HepG2 (cell line): Measurements from ENCODE around the gene LARP1. TPM values are rescaled to one million over a fixed set of nuclear protein-coding genes. Genes with fewer than 3 reads are reported as not detected.

Experiments used
- ATAC-seq: fragments of 200-7000 bp; cut with Tn5 transposase; 3 replicates; pipeline ENCODE4 v1.9.1; 2020; ENCODE audit warnings: mild to moderate bottlenecking, moderate library complexity
- BruUV-seq: library from RNA; stranded (reverse); fragments of 400-500 nt; replicated peaks from 2 replicates; lab custom pipeline; 2021; lab: Mats Ljungman, UMichigan
- CTCF ChIA-PET: fragments of 300-600 bp; formaldehyde crosslinking; extraction: SDS; loops from one replicate; lab custom pipeline; 2021; ENCODE audit warnings: low total read pairs, inconsistent platforms, low intra/inter-chr PET ratio; lab: Yijun Ruan, JAX
- POLR2A ChIA-PET: fragments of 350-600 bp; sonication (Branson Sonifier 250); formaldehyde crosslinking; loops from one replicate; lab custom pipeline; 2020; ENCODE audit warnings: antibody characterized with exemption, inconsistent platforms; lab: Yijun Ruan, JAX
- DNase-seq: peaks from one replicate; pipeline ENCODE4 v3.0.0-alpha.2; 2015; ENCODE audit warnings: low spot score
- FAIRE-seq: peaks from 3 replicates; lab custom pipeline; 2011; peaks lifted over from hg19 to GRCh38; lab: Jason Lieb, UNC
- H2AFZ ChIP-seq: one replicate; pipeline ENCODE4 v1.6.1; 2011; ENCODE audit warnings: low read length, inconsistent platforms
- H3K27ac ChIP-seq: fragments of 300-600 bp; 3 replicates; pipeline ENCODE4 v1.8.0; 2011; ENCODE audit warnings: mixed run types, mild to moderate bottlenecking, mixed read lengths, low read length, inconsistent platforms; ENCODE audit not compliant: insufficient read depth; ENCODE audit errors: extremely low read length
- H3K27me3 ChIP-seq, 2 experiments: fragments of 200-600 bp in 1 of 2; 2 replicates in 1 of 2; 3 replicates in 1 of 2; pipeline versions ENCODE4 v1.6.0 to v1.8.0; 2011; ENCODE audit warnings: low read length in 2 of 2, mild to moderate bottlenecking in 2 of 2, moderate library complexity in 2 of 2, inconsistent platforms in 1 of 2; ENCODE audit not compliant: insufficient read depth in 2 of 2, control insufficient read depth in 1 of 2
- H3K36me3 ChIP-seq, 2 experiments: fragments of 200-600 bp in 1 of 2; replicated peaks in 1 of 2; 2 replicates in 1 of 2; 3 replicates in 1 of 2; pipeline versions ENCODE4 v1.5.1 to v1.8.0; 2011; ENCODE audit warnings: low read length in 2 of 2, inconsistent platforms in 1 of 2; ENCODE audit not compliant: insufficient read depth in 2 of 2, control insufficient read depth in 1 of 2
- H3K4me1 ChIP-seq: 2 replicates; pipeline ENCODE4 v1.5.1; 2012; ENCODE audit warnings: low read length, inconsistent platforms; ENCODE audit not compliant: insufficient read depth
- H3K4me2 ChIP-seq: 2 replicates; pipeline ENCODE4 v1.6.0; 2011; ENCODE audit warnings: low read depth, low read length, inconsistent platforms
- H3K4me3 ChIP-seq, 3 experiments: fragments of 200-600 bp in 1 of 3; sonication (generic), shearing (Covaris generic) in 1 of 3; replicated peaks in 1 of 3; 2 replicates each; pipeline ENCODE4 v1.5.1; 2011 to 2016; ENCODE audit warnings: low read length in 3 of 3, inconsistent platforms in 2 of 3, low read depth in 2 of 3, mild to moderate bottlenecking in 2 of 3, control low read depth in 1 of 3, mixed read lengths in 1 of 3; ENCODE audit not compliant: insufficient read depth in 1 of 3
- H3K79me2 ChIP-seq: one replicate; pipeline ENCODE4 v1.6.1; 2011; ENCODE audit warnings: low read length, inconsistent platforms; ENCODE audit not compliant: insufficient read depth
- H3K9ac ChIP-seq: 2 replicates; pipeline ENCODE4 v1.6.0; 2011; ENCODE audit warnings: mild to moderate bottlenecking, low read depth, low read length, inconsistent platforms; ENCODE audit not compliant: insufficient read depth
- H3K9me3 ChIP-seq: 2 replicates; pipeline ENCODE4 v1.5.1; 2012; ENCODE audit warnings: mild to moderate bottlenecking, low read length
- H4K20me1 ChIP-seq: 2 replicates; pipeline ENCODE4 v1.6.0; 2011; ENCODE audit warnings: inconsistent platforms, mild to moderate bottlenecking, low read length, moderate library complexity; ENCODE audit not compliant: insufficient read depth
- ATF1 ChIP-seq: IDR thresholded peaks from 2 replicates; pipeline ENCODE4 v1.6.1; 2016; ENCODE audit warnings: mild to moderate bottlenecking, control low read depth
- JARID2 ChIP-seq: sonication (generic); formaldehyde crosslinking; IDR thresholded peaks from 2 replicates; pipeline ENCODE4 v1.8.1; 2023; ENCODE audit warnings: missing genetic modification reagents, inconsistent platforms; ENCODE audit not compliant: insufficient replicate concordance
- MIER2 ChIP-seq: IDR thresholded peaks from 2 replicates; pipeline ENCODE4 v1.6.1; 2016; ENCODE audit warnings: missing biosample characterization, missing genetic modification reagents
- PHF5A ChIP-seq: IDR thresholded peaks from one replicate; pipeline ENCODE4 v1.6.1; 2018; ENCODE audit warnings: low read depth, missing genetic modification reagents; ENCODE audit not compliant: unreplicated experiment
- SAP130 ChIP-seq: IDR thresholded peaks from 2 replicates; pipeline ENCODE4 v1.6.1; 2016; ENCODE audit warnings: low read depth
- SIX1 ChIP-seq: sonication (generic); formaldehyde crosslinking; IDR thresholded peaks from 2 replicates; pipeline ENCODE4 v1.4.0; 2020; ENCODE audit warnings: missing genetic modification reagents, borderline replicate concordance
- SMAD9 ChIP-seq: sonication (generic); formaldehyde crosslinking; IDR thresholded peaks from 2 replicates; pipeline ENCODE4 v1.5.1; 2020; ENCODE audit warnings: mild to moderate bottlenecking, missing genetic modification reagents
- ZBTB37 ChIP-seq: sonication (generic); formaldehyde crosslinking; IDR thresholded peaks from 2 replicates; pipeline ENCODE4 v1.4.0; 2020; ENCODE audit warnings: mild to moderate bottlenecking, missing genetic modification reagents
- ZC3H13 ChIP-seq: sonication (generic); formaldehyde crosslinking; IDR thresholded peaks from 2 replicates; pipeline ENCODE4 v1.8.1; 2023; ENCODE audit warnings: mild to moderate bottlenecking, missing genetic modification reagents, moderate library complexity
- ZNF10 ChIP-seq: sonication (generic); formaldehyde crosslinking; IDR thresholded peaks from 2 replicates; pipeline ENCODE4 v1.4.0; 2020; ENCODE audit warnings: mild to moderate bottlenecking, low read depth, missing genetic modification reagents, borderline replicate concordance
- ZNF17 ChIP-seq: sonication (generic); formaldehyde crosslinking; IDR thresholded peaks from 2 replicates; pipeline ENCODE4 v1.5.0; 2020; ENCODE audit warnings: mild to moderate bottlenecking, missing genetic modification reagents
- ZNF274 ChIP-seq: sonication (generic); formaldehyde crosslinking; IDR thresholded peaks from 2 replicates; pipeline ENCODE4 v1.5.1; 2020; ENCODE audit warnings: mild to moderate bottlenecking, missing genetic modification reagents
- ZNF432 ChIP-seq: sonication (generic); formaldehyde crosslinking; IDR thresholded peaks from 2 replicates; pipeline ENCODE4 v1.5.0; 2020; ENCODE audit warnings: missing genetic modification reagents, mild to moderate bottlenecking, borderline replicate concordance
- ZNF460 ChIP-seq: sonication (generic); formaldehyde crosslinking; IDR thresholded peaks from 2 replicates; pipeline ENCODE4 v1.5.1; 2020; ENCODE audit warnings: missing genetic modification reagents, mild to moderate bottlenecking, borderline replicate concordance
- ZNF607 ChIP-seq: sonication (generic); formaldehyde crosslinking; IDR thresholded peaks from 2 replicates; pipeline ENCODE4 v1.5.1; 2020; ENCODE audit warnings: missing genetic modification reagents, mild to moderate bottlenecking, borderline replicate concordance
- ZNF674 ChIP-seq: sonication (generic); formaldehyde crosslinking; IDR thresholded peaks from 2 replicates; pipeline ENCODE4 v1.5.0; 2020; ENCODE audit warnings: low read depth, mild to moderate bottlenecking, missing genetic modification reagents
- in situ Hi-C: cut with HindIII; loops from 2 replicates; pipeline ENCODE4 v1.10.0; 2017; ENCODE audit warnings: low pct_unique_long_range_greater_than_20kb; ENCODE audit not compliant: extremely low pct_ligation_motif_present
- intact Hi-C: fragments of 100-400 bp; cut with micrococcal nuclease; formaldehyde crosslinking; loops from one replicate; pipeline ENCODE4 v1.10.0; 2022; ENCODE audit not compliant: unreplicated experiment
- polyA plus RNA-seq, 8 experiments: library from polyadenylated mRNA; depleted of rRNA in 3 of 8; stranded (reverse) in 7 of 8; unstranded in 1 of 8; fragments of >200 nt; fragmentation: Illumina TruSeq in 4 of 8; extraction: Trizol in 4 of 8; gene quantifications; 2 replicates each; pipeline versions ENCODE4 v1.2.1 to v1.2.3, GENCODE V29; 2011 to 2016; ENCODE audit warnings: low read depth in 4 of 8, missing spikeins in 1 of 8, mixed read lengths in 1 of 8; ENCODE audit not compliant: insufficient read depth in 1 of 8
- total RNA-seq, 5 experiments: library from RNA; depleted of rRNA; stranded (reverse); fragments of >200 nt; fragmentation: Illumina TruSeq; extraction: Trizol; gene quantifications; 2 replicates each; pipeline ENCODE4 v1.2.3, GENCODE V29; 2016; ENCODE audit warnings: low read depth in 1 of 5
- TF ChIP-seq, protein P1 (sequence below): sonication (generic); formaldehyde crosslinking; IDR thresholded peaks from 2 replicates; pipeline ENCODE4 v1.5.0; 2020; ENCODE audit warnings: mild to moderate bottlenecking, low read depth, missing genetic modification reagents, borderline replicate concordance

Gene LARP1
- total and polyA plus RNA-seq, 2 of the 13 experiments (the other 11 are each of a cell fraction or from before 2014, with no cell fraction given): 45.2 to 61.4 TPM

- no TSS peak for BruUV-seq
- TF ChIP-seq PHF5A (CRISPR knock-in tag) (no peak), MIER2 (CRISPR knock-in tag) (no peak), ZNF432 (CRISPR knock-in tag) (no peak), ZNF10 (CRISPR knock-in tag) (no peak), ZBTB37 (CRISPR knock-in tag) (no peak), ZNF607 (no peak), SIX1 (CRISPR knock-in tag) (no peak), ZC3H13 (CRISPR knock-in tag) (no peak), ATF1 (CRISPR knock-in tag) (no peak), ZNF674 (no peak), ZNF460 (no peak), SMAD9 (CRISPR knock-in tag) (no peak), JARID2 (CRISPR knock-in tag) (no peak), SAP130 (CRISPR knock-in tag) (no peak), ZNF17 (CRISPR knock-in tag) (no peak), ZNF274 (CRISPR knock-in tag) (no peak)
- TF ChIP-seq, protein P1, sequence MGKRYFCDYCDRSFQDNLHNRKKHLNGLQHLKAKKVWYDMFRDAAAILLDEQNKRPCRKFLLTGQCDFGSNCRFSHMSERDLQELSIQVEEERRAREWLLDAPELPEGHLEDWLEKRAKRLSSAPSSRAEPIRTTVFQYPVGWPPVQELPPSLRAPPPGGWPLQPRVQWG: no peak
- Histone ChIP-seq H3K4me2 (no peak overlapping the region), H3K9me3 (no peaks in the 10 kb centered on the region), H2AFZ (no peak overlapping the region), H3K4me1 (peaks cover 29% of the 10 kb centered on the region), H3K4me3 (no peak overlapping the region), H3K27ac (no peak overlapping the region), H3K9ac (no peak overlapping the region), H3K27me3 (no peaks in the 10 kb centered on the region; a peak in 1 of 5 replicates), H3K36me3 (no peaks in the 10 kb centered on the region), H3K79me2 (peaks cover 11% of the 10 kb centered on the region), H4K20me1 (0 out of 2 replicates have a peak, but pooled peaks cover 5% of the 10 kb centered on the region)
- FAIRE-seq (no peak), DNase-seq (no peak), ATAC-seq (no peak)
- ChIA-PET POLR2A (no interaction called here), CTCF (no interaction called here)
- intact Hi-C loops: loop anchor here (1.0 kb wide), 1 partner anchor 12 kb away; no protein-coding TSS in a partner anchor
- in situ Hi-C loops: loop anchor here (10.0 kb wide), 1 partner anchor 97 kb away; no protein-coding TSS in a partner anchor
Measured at GRCh38 chr5:154751854-154752253, 3.3 kb upstream of the LARP1 start.
